HEK293 (cell line): ENCODE measurements around the gene NAE1.

Experiments
- ZNF558 ChIP-seq: fragments of 450-650 bp; formaldehyde crosslinking; IDR thresholded peaks from 2 replicates; pipeline ENCODE4 v1.5.1; 2016; ENCODE audit warnings: missing biosample characterization, missing genetic modification characterization
- ZNF610 ChIP-seq: fragments of 450-650 bp; formaldehyde crosslinking; IDR thresholded peaks from 2 replicates; pipeline ENCODE4 v1.5.1; 2016; ENCODE audit warnings: missing biosample characterization, missing genetic modification characterization, borderline replicate concordance
- TF ChIP-seq, protein P1 (sequence below): fragments of 450-650 bp; formaldehyde crosslinking; IDR thresholded peaks from 2 replicates; pipeline ENCODE4 v1.5.1; 2016; ENCODE audit warnings: missing biosample characterization, missing genetic modification characterization, low read depth
- TF ChIP-seq, protein P2 (sequence below): fragments of 450-650 bp; formaldehyde crosslinking; IDR thresholded peaks from 2 replicates; pipeline ENCODE4 v1.5.1; 2016; ENCODE audit warnings: missing biosample characterization, missing genetic modification characterization

DNA sequence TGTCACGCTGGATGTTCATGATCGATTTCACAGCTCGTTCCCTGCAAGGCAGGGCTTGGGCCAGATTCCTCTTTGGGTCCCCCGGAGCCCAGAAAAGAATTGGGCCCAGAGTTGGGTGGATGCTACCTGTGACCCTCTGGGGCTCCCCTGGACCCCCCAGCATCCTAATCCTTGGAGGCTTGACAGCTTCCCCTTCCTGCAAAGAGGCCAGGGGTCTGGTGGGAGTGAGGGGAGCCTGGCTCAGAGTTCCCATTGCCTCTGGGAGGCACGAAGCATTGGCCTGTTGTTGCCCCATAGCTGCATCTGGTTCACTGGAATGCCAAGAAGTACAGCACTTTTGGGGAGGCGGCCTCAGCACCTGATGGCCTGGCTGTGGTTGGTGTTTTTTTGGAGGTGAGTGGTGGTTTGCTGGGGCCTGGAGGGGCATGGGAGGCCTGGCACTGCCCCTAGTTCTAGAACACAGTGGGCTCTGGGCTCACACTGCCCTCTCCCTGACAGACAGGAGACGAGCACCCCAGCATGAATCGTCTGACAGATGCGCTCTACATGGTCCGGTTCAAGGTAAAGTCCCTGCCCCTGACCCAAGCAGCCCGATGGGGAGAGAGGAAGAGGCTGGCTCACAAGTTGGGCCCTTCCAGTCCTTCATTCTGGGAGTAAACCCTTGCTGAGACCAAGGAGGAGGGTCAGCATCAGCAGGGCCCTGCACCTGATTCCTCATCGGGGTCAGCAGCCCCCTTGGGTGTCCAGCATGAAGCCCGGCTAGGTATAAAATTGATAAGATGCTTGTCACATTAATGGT is 20.6 kb upstream of the NAE1 start:
- TF ChIP-seq ZNF610 (tag by site-specific recombination) (no peak), ZNF558 (tag by site-specific recombination) (no peak)
- TF ChIP-seq, protein P1, sequence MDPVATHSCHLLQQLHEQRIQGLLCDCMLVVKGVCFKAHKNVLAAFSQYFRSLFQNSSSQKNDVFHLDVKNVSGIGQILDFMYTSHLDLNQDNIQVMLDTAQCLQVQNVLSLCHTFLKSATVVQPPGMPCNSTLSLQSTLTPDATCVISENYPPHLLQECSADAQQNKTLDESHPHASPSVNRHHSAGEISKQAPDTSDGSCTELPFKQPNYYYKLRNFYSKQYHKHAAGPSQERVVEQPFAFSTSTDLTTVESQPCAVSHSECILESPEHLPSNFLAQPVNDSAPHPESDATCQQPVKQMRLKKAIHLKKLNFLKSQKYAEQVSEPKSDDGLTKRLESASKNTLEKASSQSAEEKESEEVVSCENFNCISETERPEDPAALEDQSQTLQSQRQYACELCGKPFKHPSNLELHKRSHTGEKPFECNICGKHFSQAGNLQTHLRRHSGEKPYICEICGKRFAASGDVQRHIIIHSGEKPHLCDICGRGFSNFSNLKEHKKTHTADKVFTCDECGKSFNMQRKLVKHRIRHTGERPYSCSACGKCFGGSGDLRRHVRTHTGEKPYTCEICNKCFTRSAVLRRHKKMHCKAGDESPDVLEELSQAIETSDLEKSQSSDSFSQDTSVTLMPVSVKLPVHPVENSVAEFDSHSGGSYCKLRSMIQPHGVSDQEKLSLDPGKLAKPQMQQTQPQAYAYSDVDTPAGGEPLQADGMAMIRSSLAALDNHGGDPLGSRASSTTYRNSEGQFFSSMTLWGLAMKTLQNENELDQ (tag by site-specific recombination), result no peak
- TF ChIP-seq, protein P2, sequence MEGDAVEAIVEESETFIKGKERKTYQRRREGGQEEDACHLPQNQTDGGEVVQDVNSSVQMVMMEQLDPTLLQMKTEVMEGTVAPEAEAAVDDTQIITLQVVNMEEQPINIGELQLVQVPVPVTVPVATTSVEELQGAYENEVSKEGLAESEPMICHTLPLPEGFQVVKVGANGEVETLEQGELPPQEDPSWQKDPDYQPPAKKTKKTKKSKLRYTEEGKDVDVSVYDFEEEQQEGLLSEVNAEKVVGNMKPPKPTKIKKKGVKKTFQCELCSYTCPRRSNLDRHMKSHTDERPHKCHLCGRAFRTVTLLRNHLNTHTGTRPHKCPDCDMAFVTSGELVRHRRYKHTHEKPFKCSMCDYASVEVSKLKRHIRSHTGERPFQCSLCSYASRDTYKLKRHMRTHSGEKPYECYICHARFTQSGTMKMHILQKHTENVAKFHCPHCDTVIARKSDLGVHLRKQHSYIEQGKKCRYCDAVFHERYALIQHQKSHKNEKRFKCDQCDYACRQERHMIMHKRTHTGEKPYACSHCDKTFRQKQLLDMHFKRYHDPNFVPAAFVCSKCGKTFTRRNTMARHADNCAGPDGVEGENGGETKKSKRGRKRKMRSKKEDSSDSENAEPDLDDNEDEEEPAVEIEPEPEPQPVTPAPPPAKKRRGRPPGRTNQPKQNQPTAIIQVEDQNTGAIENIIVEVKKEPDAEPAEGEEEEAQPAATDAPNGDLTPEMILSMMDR, result no peak
